ENCODE measurements around the gene C1QL2.

The C1QL2 gene

DNA sequence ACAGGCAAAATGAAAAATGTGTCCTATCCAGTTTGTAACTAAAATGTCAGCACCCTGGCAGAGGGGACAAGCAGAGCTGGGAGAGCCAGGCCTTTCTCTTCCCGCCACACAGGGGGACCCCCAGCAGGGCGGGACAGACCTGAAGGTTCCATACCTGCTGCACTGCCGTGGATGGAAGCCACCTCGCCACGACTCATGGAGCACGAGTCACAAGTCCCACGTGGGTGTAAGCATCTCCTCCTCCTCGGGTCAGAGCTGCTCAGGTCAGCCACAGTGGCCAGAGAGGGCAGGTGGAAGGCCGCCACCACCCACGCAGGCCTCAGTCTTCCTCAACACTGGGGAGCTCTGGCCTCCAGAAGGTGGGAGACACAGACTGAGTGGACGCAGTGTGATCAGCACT is 21.0 kb downstream of the C1QL2 start:
- no peak for DNase-seq (ENCODE audit: low read depth)

GRCh38 chr2:119136872-119137271 is 21.7 kb downstream of the C1QL2 start:
- DNase-seq (ENCODE audit: low read depth) = no peak

DNA sequence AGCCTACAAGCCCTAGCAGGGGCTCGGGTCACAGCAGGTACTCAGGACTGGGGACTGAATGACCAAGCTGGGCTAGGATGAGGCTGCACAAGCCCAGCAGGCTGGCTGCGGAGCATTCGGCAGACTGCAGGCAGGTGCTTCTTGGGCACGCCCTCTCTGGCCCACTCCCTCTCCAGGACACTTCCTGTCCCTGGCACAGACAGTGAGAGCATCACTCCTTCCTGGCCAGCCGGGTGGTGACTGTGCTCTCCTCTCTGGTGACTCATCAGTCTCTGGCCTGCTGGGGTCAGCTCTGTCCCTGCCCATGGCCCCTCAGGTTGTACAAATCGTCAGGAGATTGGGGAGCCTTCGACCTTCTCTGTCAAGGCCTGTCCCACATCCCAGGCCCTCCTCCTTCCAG is 22.5 kb downstream of the C1QL2 start:
- no peak for DNase-seq (ENCODE audit: low read depth)

DNA sequence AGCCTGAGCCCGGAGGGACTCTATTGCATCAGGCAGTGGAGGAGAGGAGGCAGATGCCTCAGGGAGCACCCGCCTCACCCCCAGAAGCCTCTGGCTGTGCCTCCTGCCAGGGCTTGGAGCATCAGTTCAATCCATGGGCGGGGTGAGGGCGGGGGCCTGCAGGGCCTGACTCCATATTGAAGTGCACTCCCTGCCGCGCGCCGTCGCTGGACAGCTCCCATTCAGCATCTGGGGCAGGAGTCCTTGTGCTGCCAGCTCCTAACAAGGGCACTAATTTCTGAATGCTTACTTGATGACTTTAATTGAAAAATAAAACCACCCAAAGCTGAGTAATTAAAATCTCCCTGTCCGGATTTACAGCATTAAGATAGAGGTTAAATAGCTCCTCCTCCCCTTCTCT is 23.8 kb downstream of the C1QL2 start:
- DNase-seq (ENCODE audit: low read depth) = no peak

- DNase-seq (ENCODE audit: low read depth) = peak; percentile 14
These were observed 31.9 kb downstream of the C1QL2 start for GRCh38 chr2:119126650-119127049.

- DNase-seq (ENCODE audit: low read depth) = no peak
These were observed 35.2 kb downstream of the C1QL2 start for GRCh38 chr2:119123389-119123788.

- DNase-seq (ENCODE audit: low read depth) = no peak
These were observed 35.9 kb downstream of the C1QL2 start for GRCh38 chr2:119122663-119123062.

- no peak for DNase-seq (ENCODE audit: low read depth)
These were observed 38.4 kb downstream of the C1QL2 start for GRCh38 chr2:119119999-119120756.

GRCh38 chr2:119119076-119119785 is 39.3 kb downstream of the C1QL2 start:
- no peak for DNase-seq (ENCODE audit: low read depth)

- no peak for DNase-seq (ENCODE audit: low read depth)
These were observed 40.4 kb downstream of the C1QL2 start for GRCh38 chr2:119117891-119118882.

DNA sequence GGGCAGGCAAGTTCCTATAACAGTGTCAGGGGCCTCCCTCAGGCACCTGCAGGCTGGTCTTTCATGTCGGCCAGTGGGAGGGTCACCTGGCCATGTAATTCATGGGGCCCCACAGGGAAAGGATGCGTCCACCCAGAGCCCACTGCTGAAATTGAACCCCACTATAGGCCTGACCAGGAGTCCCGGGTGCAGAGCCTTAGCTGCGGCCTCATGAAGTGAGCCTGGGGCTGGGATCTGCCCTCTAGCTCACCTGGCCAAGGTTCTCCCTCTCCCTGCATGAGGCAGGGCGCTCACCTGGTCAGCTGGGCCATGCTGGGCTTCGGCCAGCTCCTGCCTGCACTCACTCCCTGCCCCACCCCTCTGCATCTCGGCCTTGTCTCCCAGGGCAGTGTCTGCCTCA is 41.1 kb downstream of the C1QL2 start:
- no peak for DNase-seq (ENCODE audit: low read depth)

GRCh38 chr2:119116411-119117295 is 41.9 kb downstream of the C1QL2 start:
- DNase-seq (ENCODE audit: low read depth) = no peak

GRCh38 chr2:119114266-119114665 is 44.3 kb downstream of the C1QL2 start:
- no peak for DNase-seq (ENCODE audit: low read depth)

DNA sequence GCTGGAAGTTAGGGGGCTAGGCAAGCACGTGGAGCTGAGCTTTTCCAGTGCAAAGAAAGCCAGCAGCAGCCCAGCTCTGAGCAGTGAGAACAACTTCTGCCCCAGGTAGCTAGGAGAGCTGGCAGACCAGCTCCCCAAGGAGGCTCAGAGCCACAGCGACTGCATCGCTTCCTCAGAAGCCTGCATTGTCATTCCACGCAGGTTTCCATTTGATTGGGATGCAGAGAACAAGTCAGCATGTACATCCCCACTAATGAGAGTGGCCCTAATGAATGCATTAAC is 45.1 kb downstream of the C1QL2 start:
- no peak for DNase-seq (ENCODE audit: low read depth)

DNA sequence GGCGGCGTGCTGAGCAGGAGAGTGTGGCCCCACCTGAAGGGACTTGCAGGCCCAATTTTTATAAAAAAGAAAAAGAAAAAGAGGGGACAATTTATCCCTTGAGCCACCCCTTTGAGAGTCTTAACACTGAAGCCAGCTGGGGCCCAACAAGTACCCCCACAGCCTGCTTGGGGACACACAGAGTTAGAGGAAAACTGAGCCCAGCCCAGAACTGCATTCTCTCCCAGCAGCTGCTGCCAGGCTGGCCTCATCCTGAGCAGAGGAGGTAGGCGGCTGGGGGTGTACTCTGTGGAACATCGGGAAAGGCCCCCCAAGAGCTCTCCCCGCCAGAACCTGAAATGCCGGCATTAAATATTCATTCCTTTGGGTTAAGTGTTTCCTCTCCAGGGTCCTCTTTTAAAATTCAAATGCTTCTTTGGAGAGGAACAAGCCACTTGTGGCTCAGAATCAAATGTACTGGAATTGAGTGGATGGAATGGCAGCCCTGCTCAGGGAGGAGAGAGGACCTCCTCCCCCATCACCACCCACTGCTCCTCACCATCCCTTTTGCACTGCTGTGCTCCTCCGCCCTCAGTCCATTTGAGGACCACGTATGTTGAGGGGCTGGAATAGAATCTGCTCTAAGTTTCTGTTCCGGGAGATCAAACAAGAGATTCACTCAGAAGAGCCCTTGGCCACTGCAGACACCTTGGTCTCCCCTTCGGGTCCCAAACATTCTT is 45.6 kb downstream of the C1QL2 start:
- no peak for DNase-seq (ENCODE audit: low read depth)

GRCh38 chr2:119112230-119112629 is 46.3 kb downstream of the C1QL2 start:
- DNase-seq (ENCODE audit: low read depth) = no peak

GRCh38 chr2:119111115-119111975 is 47.2 kb downstream of the C1QL2 start:
- DNase-seq (ENCODE audit: low read depth) = no peak

DNA sequence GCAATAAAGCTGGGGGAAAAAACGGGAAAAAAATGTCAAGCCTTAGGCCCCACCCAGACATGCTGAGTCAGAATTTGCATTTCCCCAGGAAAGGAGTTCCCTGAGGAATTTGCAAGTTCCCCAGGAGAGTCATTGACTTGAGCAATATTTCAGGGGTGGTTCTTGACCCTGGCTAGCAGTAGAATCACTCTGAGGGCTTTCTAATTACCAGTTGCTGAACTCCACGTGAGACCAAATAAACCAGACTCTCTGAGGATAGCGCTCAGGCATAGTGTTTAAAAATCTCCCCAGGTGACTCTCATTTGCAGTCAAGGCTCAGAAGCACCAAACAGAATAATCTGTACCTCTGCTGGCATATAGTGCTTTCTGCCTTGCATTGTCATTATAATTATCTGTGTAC is 48.7 kb downstream of the C1QL2 start:
- no peak for DNase-seq (ENCODE audit: low read depth)

DNA sequence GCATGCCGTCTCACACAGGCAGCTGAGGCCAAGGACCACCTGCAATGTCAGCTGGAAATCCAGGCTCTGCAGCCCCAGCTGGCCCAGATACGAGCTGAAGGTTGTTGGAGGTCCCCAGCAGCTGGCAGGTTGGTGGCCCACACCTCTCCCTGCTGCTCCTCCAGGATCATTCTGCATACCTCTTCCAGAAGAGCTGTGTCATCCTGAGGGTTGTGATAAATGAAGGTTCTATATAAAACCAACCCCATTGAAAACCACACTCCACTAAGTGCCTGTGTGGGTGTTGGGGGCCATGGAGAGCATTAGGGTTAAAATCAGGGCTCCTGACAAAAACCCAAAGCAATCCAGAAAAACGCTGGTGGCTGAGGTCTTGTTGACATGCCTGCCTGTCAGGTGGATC is 50.4 kb downstream of the C1QL2 start:
- DNase-seq (ENCODE audit: low read depth) = no peak

- peak; percentile 27 for DNase-seq (ENCODE audit: low read depth)
These were observed 52.2 kb downstream of the C1QL2 start for GRCh38 chr2:119106301-119106897.
